Renal cortex interstitium (tissue), 11 donors: Measurements from ENCODE around the gene RCAN2. TPM values are rescaled to one million over a fixed set of nuclear protein-coding genes. Genes with fewer than 3 reads are reported as not detected.

Experiments
- DNase-seq, 11 donors: peaks; one replicate each; pipeline ENCODE4 v3.0.0-alpha.2; 2013; ENCODE audit warnings: low read depth in 9 of 11, low spot score in 4 of 11; ENCODE audit errors: extremely low read depth in 1 of 11
- polyA plus RNA-seq, 3 donors: library from polyadenylated mRNA; unstranded; fragments of 120-200 nt; gene quantifications; one replicate each; pipeline ENCODE4 v1.2.1, GENCODE V29; 2013; ENCODE audit not compliant: insufficient read length in 3 of 3

The RCAN2 gene
- polyA plus RNA-seq, 3 donors, result 19.9 to 22.6 (median 22.4) TPM

DNA sequence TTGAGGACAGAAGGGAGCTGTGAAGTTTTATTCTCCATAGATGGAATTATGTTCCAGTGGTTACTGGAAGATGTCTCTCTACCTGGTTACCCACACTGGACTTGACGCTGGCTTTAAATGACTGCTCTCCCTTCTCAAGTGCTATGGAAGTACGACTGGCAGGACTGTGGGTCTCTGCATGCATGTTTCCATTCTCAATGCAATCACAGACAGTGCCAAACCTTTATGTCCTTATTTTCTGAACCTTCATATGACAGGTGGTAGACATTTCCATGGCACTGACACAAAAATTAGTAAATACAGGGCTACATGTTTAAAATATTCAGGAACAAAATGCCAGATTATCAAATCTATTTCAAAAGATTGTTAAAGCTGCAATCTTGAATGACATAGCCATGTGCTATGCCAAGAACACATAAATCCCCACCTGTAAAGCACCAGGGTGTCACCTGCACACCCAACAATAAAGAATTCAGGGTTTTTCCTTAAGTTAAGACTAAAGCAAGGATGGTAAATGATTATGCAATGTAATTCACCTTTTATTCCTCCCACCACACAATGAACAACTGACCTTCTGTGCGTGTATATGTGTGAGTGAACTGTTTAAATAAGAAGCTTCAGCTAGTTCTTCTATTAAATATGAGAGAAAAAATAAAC is 167.2 kb downstream of the RCAN2 start:
- DNase-seq, result no peak

GRCh38 chr6:46323312-46323965 is 167.8 kb downstream of the RCAN2 start:
- no peak for DNase-seq

GRCh38 chr6:46320505-46320904 is 170.7 kb downstream of the RCAN2 start:
- no peak for DNase-seq

- DNase-seq, result no peak
These were observed 175.7 kb downstream of the RCAN2 start for GRCh38 chr6:46315589-46315988.

- DNase-seq, result no peak
These were observed 178.6 kb downstream of the RCAN2 start for GRCh38 chr6:46312654-46313053.

DNA sequence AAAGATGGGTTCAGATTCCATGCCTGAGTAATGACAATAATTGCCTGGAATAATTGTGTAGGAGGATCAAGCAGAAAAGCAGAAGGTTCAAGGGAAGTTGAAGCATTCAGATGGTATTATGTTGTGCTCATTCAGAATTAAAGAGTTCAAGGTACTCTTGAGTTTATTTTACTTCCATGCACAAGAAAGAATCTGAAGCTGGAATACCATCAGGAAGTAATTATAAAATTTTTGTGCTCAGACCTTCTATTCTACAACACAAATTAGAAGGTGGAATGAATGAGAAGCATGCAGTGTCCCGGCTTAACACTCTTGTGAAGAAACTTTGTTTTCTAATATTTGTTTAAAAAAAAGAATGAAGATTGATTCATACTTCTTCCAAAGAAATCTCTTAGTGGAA is 181.1 kb downstream of the RCAN2 start:
- DNase-seq, result no peak

- no peak for DNase-seq
These were observed 184.8 kb downstream of the RCAN2 start for GRCh38 chr6:46306431-46306830.

- no peak for DNase-seq
These were observed 185.4 kb downstream of the RCAN2 start for GRCh38 chr6:46305833-46306232.

DNA sequence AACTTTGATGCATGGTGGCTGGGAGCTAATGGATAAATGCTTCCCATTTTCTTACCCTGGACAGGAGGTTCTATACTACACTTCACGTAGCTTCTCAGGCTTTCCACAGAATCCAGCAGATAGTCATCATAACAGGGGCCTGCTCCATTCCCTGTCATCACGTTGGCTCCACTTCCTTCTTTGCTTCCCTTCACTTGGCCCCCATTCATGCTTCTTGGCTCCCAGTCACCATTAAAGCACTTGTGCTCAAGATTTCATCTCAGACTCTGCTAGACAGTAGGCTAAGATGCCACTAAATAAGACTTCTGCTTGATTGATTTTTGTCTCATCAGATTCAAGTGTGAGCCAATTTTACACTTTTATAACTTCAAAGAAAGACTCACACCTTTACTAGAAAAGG is 186.0 kb downstream of the RCAN2 start:
- no peak for DNase-seq

- DNase-seq, result no peak
These were observed 188.4 kb downstream of the RCAN2 start for GRCh38 chr6:46302816-46303215.

DNA sequence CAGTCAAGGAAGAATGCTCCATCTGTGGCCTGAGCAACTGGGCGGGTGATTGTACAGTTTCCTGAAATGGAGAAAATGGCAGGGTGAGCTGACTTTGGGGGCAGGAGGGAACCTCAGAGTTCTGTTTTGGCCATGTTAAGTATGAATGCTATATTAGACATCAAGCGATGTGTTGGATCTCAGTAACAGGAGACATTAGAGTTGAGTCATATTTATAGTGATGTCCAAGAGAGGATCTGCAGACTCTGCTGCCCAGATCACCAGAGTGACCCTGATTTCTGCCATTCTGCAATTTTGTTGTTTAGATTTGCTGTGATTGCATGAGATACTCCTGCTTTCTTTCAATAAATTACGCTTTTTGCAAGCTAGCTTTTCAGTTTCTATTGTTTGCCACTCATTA is 189.1 kb downstream of the RCAN2 start:
- no peak for DNase-seq

- DNase-seq, result no peak
These were observed 192.0 kb downstream of the RCAN2 start for GRCh38 chr6:46299253-46299652.

DNA sequence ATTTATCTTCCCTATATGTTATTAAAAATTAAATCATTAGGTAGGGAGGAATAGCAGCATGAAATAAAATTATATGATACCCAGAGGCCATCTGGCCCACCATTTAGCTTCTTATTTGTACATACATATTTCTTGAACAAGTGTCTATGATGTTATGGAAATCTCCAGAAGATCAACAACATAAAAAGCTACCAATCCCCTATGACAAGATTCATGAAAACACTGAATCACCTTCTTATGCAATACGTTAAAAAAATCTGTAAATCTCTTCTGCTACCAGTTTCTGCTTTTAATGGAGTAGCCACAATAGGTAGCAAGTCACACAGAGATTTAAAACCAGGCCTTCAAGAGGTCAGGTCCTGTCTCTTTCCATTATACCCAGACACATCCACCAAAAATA is 194.7 kb downstream of the RCAN2 start:
- DNase-seq, result no peak

- no peak for DNase-seq
These were observed 197.5 kb downstream of the RCAN2 start for GRCh38 chr6:46293641-46294316.

DNA sequence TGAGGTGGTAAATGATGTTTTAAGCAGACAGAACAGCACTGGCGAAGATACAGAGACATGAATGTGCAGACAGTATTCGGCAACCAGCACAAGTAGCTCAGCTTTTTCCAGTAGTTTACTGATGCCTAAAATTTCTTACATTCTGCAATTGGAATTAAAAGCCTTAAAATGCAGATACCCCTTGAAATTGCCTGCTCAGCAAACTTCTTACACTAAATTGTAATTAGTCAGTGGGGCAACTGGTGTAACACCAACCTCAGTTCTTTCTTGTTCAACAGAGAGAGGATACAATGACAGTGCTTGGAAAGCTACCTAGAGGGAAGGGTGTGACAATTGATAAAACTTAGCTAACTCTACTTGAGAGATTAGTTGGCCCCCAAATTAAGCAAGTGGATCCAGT is 199.4 kb downstream of the RCAN2 start:
- DNase-seq, result no peak

DNA sequence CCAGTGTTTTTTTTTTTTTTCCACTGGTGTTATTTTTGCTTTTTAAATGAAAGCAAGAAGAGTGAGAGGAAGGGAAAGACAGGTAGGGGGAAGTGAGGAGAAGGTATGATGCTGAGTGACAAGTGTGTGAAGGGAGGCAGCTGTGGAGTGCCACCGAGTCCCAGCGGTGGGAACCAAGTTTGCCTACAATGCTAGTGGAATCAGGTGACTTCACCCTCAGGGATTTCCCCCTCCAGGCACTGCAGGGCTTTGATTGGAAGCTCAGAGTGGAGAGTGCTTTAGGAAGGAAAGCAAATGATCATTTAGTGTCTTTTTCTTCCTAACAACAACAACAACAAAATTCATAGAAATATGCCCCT is 200.0 kb downstream of the RCAN2 start:
- no peak for DNase-seq

- DNase-seq, result peak in 7 of 11 donors; percentile 13 to 55 (median 33)
These were observed 200.6 kb downstream of the RCAN2 start for GRCh38 chr6:46290421-46291274.

DNA sequence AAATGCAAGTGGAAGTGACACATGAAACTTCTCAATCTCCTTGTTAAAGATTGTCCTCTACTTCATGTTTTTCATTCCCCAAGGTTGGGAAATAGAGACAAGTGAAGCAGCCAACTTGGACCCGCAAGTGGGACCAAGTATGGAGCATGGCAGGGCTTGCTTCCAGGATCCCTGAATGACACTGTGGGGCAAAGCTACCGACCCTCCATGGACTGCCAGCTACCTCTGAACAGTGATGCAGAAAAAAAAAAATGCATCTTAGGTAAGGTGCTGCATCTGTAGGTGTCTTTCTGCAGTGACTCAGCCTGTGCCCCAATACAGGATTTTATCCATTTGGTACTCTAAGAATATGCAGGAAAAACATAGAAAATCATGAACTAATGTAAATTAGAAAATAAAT is 201.4 kb downstream of the RCAN2 start:
- no peak for DNase-seq

DNA sequence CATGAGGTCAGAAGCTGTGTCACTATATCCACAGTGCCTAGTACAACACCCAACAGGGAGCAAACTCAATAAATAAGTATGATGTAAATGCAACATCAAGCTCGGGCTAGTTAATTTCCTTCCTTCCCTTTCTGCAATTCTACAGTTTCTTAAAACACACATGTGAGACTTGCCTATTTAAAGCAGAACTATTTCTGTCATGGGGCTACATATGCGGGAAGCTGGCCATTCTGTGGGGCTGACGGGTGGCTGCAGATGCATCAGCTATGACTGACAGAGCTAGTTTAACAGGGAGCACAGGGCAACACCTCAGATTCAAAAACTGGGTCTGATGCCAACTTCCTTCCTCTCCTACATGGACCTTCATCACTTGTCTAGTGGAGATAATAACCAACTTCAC is 202.4 kb downstream of the RCAN2 start:
- no peak for DNase-seq

DNA sequence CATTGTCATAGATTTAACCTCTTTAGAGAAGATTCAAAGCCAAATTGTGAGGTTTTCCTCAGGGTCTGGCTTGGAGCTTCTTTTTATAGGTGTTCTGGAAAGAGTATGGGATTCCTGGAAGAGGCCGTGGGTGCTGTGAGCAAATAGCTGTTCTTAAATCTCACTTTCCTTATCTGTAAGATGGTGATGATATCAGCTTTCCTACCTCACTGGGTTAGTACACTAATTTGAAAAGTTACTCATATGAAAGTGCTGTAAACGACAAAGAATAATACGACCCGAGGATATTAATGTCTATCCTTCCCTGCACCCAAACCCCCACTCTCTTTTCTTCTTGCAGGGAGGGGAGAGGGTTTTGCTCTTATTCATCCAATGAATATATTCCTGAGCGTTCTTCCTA is 203.6 kb downstream of the RCAN2 start:
- no peak for DNase-seq
